GM18502 (cell line): ENCODE data around the gene SGCD.
A peak's percentile ranks its signal among the peaks of the same experiment; 100 is the strongest.

ENCODE experiments used
- ATAC-seq: cut with Tn5 transposase; IDR thresholded peaks from one replicate; pipeline ENCODE4 v1.9.1; 2021; ENCODE audit warnings: mild to moderate bottlenecking; ENCODE audit not compliant: unreplicated experiment, poor library complexity

Gene SGCD

GRCh38 chr5:156399323-156399722 lies 72.4 kb downstream of the SGCD start:
- ATAC-seq, result no peak

- ATAC-seq, result no peak
Observed at GRCh38 chr5:156400231-156400986, 73.4 kb downstream of the SGCD start.

GRCh38 chr5:156401804-156402203 lies 74.8 kb downstream of the SGCD start:
- ATAC-seq, result peak; percentile 11

- peak; percentile 98 for ATAC-seq
Observed at GRCh38 chr5:156402387-156402921, 75.5 kb downstream of the SGCD start.

- ATAC-seq, result no peak
Observed at GRCh38 chr5:156405988-156406387, 79.0 kb downstream of the SGCD start.

GRCh38 chr5:156407251-156407650 lies 80.3 kb downstream of the SGCD start:
- ATAC-seq, result no peak

- no peak for ATAC-seq
Observed at GRCh38 chr5:156409834-156410233, 82.9 kb downstream of the SGCD start.

GRCh38 chr5:156411185-156411613 lies 84.2 kb downstream of the SGCD start:
- ATAC-seq, result no peak

- no peak for ATAC-seq
Observed at GRCh38 chr5:156411957-156412356, 85.0 kb downstream of the SGCD start.

- ATAC-seq, result no peak
Observed at GRCh38 chr5:156414391-156414790, 87.4 kb downstream of the SGCD start.

- no peak for ATAC-seq
Observed at GRCh38 chr5:156419661-156420060, 92.7 kb downstream of the SGCD start.

GRCh38 chr5:156420665-156421064 lies 93.7 kb downstream of the SGCD start:
- no peak for ATAC-seq

- no peak for ATAC-seq
Observed at GRCh38 chr5:156421798-156422197, 94.8 kb downstream of the SGCD start.

GRCh38 chr5:156423597-156423996 lies 96.6 kb downstream of the SGCD start:
- ATAC-seq, result no peak

GRCh38 chr5:156427315-156427714 lies 100.4 kb downstream of the SGCD start:
- no peak for ATAC-seq

GRCh38 chr5:156431956-156432829 lies 105.2 kb downstream of the SGCD start:
- ATAC-seq, result no peak

- no peak for ATAC-seq
Observed at GRCh38 chr5:156432830-156433105, 105.8 kb downstream of the SGCD start.

- no peak for ATAC-seq
Observed at GRCh38 chr5:156434471-156434870, 107.5 kb downstream of the SGCD start.

- no peak for ATAC-seq
Observed at GRCh38 chr5:156435101-156435500, 108.1 kb downstream of the SGCD start.

GRCh38 chr5:156438076-156438475 lies 111.1 kb downstream of the SGCD start:
- ATAC-seq, result no peak

GRCh38 chr5:156444753-156445291 lies 117.9 kb downstream of the SGCD start:
- ATAC-seq, result no peak
